Measurements from ENCODE around the gene PPP6R3.

The PPP6R3 gene

DNA sequence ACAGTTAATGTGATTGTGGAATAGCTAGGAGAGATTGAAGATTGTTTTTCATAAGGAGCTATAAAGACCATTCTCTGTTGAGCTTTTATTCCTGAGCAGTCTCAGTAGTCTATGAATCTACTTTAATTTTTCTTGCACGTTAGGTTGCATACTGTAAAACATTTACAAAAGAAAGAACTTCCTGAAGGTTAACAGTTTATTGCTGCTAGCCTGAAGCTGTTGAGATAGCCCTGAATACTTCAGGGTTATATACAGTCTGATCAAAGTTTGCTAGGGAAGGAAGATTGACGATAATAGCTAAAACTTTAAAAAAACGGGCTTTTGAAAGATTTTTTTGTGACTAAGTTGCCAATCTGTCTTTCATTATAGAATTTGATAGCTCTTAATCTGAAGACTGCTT is 64.8 kb downstream of the PPP6R3 start:
- Histone ChIP-seq H3K79me2 (ENCODE audit: insufficient read depth, low read length) (peaks cover 94% of the 10 kb centered on the region), H3K4me3 (ENCODE audit: low read length, poor library complexity, severe bottlenecking) (no peak overlapping the region), H3K9me2 (replicated peaks; ENCODE audit: low read depth, low read length) (no peaks in the 10 kb centered on the region), H3F3A (ENCODE audit: low read depth) (0 out of 2 replicates have a peak, but pooled peaks cover 3% of the 10 kb centered on the region), H3K4me2 (ENCODE audit: low read depth, low read length, poor library complexity, severe bottlenecking) (no peak overlapping the region), H3K36me3 (ENCODE audit: insufficient read depth, low read length) (peaks cover 96% of the 10 kb centered on the region), H2AFZ (ENCODE audit: low read length) (no peak overlapping the region), H3K27me3 (ENCODE audit: insufficient read depth, low read length, poor library complexity, severe bottlenecking) (no peaks in the 10 kb centered on the region), H3K9me3 (ENCODE audit: insufficient read depth, low read depth, low read length) (no peaks in the 10 kb centered on the region), H3K9ac (ENCODE audit: low read depth, low read length, poor library complexity, severe bottlenecking) (no peak overlapping the region), H4K20me1 (ENCODE audit: insufficient read depth, low read length, poor library complexity, severe bottlenecking) (peaks cover 71% of the 10 kb centered on the region), H3K4me1 (ENCODE audit: insufficient read depth, low read length, poor library complexity, severe bottlenecking) (peaks cover 2% of the 10 kb centered on the region)
- TF ChIP-seq, protein P1, sequence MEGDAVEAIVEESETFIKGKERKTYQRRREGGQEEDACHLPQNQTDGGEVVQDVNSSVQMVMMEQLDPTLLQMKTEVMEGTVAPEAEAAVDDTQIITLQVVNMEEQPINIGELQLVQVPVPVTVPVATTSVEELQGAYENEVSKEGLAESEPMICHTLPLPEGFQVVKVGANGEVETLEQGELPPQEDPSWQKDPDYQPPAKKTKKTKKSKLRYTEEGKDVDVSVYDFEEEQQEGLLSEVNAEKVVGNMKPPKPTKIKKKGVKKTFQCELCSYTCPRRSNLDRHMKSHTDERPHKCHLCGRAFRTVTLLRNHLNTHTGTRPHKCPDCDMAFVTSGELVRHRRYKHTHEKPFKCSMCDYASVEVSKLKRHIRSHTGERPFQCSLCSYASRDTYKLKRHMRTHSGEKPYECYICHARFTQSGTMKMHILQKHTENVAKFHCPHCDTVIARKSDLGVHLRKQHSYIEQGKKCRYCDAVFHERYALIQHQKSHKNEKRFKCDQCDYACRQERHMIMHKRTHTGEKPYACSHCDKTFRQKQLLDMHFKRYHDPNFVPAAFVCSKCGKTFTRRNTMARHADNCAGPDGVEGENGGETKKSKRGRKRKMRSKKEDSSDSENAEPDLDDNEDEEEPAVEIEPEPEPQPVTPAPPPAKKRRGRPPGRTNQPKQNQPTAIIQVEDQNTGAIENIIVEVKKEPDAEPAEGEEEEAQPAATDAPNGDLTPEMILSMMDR (conservative IDR thresholded peaks at IDR 0.05; ENCODE audit: low read length): no peak
- no peak for TF ChIP-seq EZH2phosphoT487 (IDR thresholded peaks at IDR 0.05; ENCODE audit: borderline replicate concordance)

GRCh38 chr11:68525930-68526329 is 65.4 kb downstream of the PPP6R3 start:
- TF ChIP-seq EZH2phosphoT487 (IDR thresholded peaks at IDR 0.05; ENCODE audit: borderline replicate concordance): no peak
- TF ChIP-seq, protein P1 (conservative IDR thresholded peaks at IDR 0.05; ENCODE audit: low read length): no peak
- H2AFZ ChIP-seq (ENCODE audit: low read length): no peak overlapping the region
- H3K9ac ChIP-seq (ENCODE audit: low read depth, low read length, poor library complexity, severe bottlenecking): no peak overlapping the region
- H3K27me3 ChIP-seq (ENCODE audit: insufficient read depth, low read length, poor library complexity, severe bottlenecking): no peaks in the 10 kb centered on the region
- peaks cover 2% of the 10 kb centered on the region for H3K4me1 ChIP-seq (ENCODE audit: insufficient read depth, low read length, poor library complexity, severe bottlenecking)
- peaks cover 72% of the 10 kb centered on the region for H4K20me1 ChIP-seq (ENCODE audit: insufficient read depth, low read length, poor library complexity, severe bottlenecking)
- no peak overlapping the region for H3K4me2 ChIP-seq (ENCODE audit: low read depth, low read length, poor library complexity, severe bottlenecking)
- H3F3A ChIP-seq (ENCODE audit: low read depth): 0 out of 2 replicates have a peak, but pooled peaks cover 3% of the 10 kb centered on the region
- H3K9me3 ChIP-seq (ENCODE audit: insufficient read depth, low read depth, low read length): no peaks in the 10 kb centered on the region
- no peaks in the 10 kb centered on the region for H3K9me2 ChIP-seq (replicated peaks; ENCODE audit: low read depth, low read length)
- peaks cover 94% of the 10 kb centered on the region for H3K79me2 ChIP-seq (ENCODE audit: insufficient read depth, low read length)
- no peak overlapping the region for H3K4me3 ChIP-seq (ENCODE audit: low read length, poor library complexity, severe bottlenecking)
- peaks cover 95% of the 10 kb centered on the region for H3K36me3 ChIP-seq (ENCODE audit: insufficient read depth, low read length)

DNA sequence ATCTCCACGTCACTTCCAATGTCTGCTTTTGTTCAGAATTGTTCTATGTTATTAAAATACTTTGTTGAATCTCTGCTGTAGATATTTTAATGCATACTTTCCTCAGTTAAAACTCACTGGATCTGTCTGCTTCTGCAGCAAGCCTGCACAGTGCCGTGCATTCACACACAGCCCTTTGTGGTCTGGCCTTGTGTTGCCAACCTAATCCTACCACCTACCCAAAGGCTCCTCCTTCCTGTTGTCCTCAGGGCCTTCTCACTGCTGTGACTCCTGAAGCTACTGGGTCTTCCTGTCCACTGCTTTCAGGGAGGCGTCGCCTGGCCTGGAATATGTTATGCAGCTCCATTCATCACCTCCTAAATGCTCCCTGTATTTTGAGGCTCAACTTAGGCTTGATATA is 67.0 kb downstream of the PPP6R3 start:
- Histone ChIP-seq H3K27me3 (ENCODE audit: insufficient read depth, low read length, poor library complexity, severe bottlenecking) (no peaks in the 10 kb centered on the region), H3K9ac (ENCODE audit: low read depth, low read length, poor library complexity, severe bottlenecking) (no peak overlapping the region), H4K20me1 (ENCODE audit: insufficient read depth, low read length, poor library complexity, severe bottlenecking) (peaks cover 68% of the 10 kb centered on the region), H3K4me1 (ENCODE audit: insufficient read depth, low read length, poor library complexity, severe bottlenecking) (peaks cover 2% of the 10 kb centered on the region), H3K4me3 (ENCODE audit: low read length, poor library complexity, severe bottlenecking) (no peak overlapping the region), H3K9me3 (ENCODE audit: insufficient read depth, low read depth, low read length) (no peaks in the 10 kb centered on the region), H3K4me2 (ENCODE audit: low read depth, low read length, poor library complexity, severe bottlenecking) (no peak overlapping the region), H3K36me3 (ENCODE audit: insufficient read depth, low read length) (peaks cover 87% of the 10 kb centered on the region), H3K79me2 (ENCODE audit: insufficient read depth, low read length) (peaks cover 96% of the 10 kb centered on the region), H3F3A (ENCODE audit: low read depth) (no peaks in the 10 kb centered on the region), H3K9me2 (replicated peaks; ENCODE audit: low read depth, low read length) (no peaks in the 10 kb centered on the region), H2AFZ (ENCODE audit: low read length) (no peak overlapping the region)
- TF ChIP-seq EZH2phosphoT487 (IDR thresholded peaks at IDR 0.05; ENCODE audit: borderline replicate concordance): no peak
- TF ChIP-seq, protein P1 (conservative IDR thresholded peaks at IDR 0.05; ENCODE audit: low read length): no peak

Data from Loucy (cell line).